ENCODE data around the gene LRRC37A3.
A peak's percentile ranks its signal among the peaks of the same experiment; 100 is the strongest.
"Not testable (repeated sequence)": the region's sequence is repeated elsewhere in the genome, so short reads cannot be mapped to it uniquely, and the experiment has no call there.

The LRRC37A3 gene

DNA sequence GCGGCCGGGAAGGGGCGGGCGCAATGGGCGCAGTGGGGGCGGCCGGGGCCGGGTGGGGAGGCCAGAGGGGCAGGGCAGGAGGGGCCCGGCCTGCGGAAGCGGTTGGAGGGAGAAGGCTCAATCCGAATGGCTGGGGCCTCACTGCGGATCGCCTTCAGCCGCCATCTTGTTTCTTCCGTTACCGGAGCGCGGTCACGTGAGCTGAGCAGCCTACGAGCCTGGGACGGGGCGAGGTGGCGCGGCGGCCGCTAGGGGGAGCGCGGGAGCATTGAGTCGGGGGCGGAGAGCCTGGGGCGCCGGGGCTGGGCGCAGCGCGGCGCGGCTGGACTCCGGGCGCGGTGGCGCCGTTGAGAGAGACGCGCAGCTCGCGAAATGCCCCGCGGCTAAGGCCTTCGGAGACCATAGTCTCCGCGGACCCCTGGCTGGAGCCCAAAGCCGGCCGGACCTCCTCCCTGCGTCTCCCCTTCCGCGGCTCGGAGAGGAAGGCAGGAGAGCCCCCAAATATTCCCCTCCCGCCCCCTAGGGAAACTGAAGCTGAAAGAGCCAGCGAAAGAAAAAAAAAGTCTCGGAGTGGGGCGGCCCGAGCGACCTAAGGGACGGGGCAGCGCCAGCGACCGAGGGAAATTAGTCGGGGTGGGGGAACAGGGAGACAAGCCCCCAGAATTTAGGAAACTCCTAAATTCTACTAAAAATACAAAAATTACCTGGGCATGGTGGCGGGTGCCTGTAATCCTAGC lies at the start of gene LRRC37A3:
TSS of gene LRRC37A3 (minus strand) at position 190 of the 737 bp plus-strand sequence. CDS start 22,221 bp downstream, outside the sequence.
- peak; percentile 97 for DNase-seq (ENCODE audit: low read depth)

DNA sequence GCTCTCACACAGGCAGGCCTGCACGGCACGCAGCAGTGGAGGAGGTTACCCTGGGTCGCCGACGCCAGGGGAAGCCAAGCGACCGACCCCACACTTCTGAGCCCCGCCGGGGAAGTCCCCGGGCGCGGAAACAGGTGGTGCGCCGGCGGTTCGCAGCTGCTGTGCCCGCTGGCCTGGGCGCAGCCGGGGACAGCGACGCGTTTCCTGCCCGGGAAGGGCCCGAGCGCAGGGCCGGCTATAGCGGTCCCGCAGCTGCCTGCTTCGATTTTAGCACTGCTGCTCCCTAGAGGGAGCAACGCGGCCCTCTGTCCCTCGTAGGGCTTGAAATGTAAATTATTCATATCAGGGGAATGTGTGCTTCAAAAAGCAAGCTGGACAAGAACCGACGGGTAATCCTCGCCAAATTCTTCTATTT lies 46.6 kb upstream of the LRRC37A3 start:
- peak; percentile 76 for DNase-seq (ENCODE audit: low read depth)

DNA sequence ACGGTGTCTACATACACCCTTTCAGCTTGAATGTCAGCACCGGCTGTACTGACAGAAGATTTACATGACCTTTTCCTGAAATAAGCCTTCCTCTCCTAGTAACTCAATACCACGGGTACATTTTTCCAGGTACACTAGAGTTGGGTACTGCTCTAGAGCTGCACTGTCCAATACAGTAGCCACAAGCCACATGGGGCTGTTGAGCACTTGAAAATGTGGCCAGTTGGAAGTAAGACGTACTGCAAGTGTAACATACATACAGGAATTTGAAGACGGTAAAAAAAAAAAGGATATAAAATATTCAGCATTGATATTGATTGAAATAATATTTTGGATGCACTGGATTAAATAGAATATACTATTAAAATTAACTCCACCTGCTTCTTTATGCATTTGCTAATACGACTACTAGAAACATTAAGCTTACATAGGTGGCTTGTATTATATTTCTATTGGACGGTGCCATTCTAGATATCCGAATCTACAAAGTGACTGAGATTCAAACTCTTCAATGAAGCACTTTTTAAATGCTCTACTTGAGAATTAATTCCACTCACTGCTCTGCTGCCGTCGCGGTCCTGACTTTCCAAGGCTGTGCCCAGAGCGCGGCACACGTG lies 46.1 kb upstream of the LRRC37A3 start:
- DNase-seq (ENCODE audit: low read depth): not testable (repeated sequence)

DNA sequence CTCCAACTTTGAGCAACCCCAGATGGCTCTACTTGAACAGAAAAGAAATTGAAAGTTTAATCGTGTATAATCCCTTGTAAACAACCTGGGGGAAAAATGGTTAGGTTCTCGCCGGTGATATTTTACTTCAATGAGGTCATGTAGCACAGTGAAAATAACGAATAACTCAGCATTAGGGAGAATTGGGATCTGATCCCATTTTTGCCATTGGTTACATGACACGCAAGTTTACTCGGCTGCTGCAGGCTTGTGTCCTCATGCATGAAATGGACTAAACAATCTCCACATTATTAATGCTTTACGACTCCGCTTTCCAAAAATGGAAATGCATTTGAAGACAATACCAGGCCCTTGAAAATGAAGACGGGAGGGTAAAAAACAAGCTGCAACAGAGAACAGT lies 45.5 kb upstream of the LRRC37A3 start:
- no peak for DNase-seq (ENCODE audit: low read depth)

DNA sequence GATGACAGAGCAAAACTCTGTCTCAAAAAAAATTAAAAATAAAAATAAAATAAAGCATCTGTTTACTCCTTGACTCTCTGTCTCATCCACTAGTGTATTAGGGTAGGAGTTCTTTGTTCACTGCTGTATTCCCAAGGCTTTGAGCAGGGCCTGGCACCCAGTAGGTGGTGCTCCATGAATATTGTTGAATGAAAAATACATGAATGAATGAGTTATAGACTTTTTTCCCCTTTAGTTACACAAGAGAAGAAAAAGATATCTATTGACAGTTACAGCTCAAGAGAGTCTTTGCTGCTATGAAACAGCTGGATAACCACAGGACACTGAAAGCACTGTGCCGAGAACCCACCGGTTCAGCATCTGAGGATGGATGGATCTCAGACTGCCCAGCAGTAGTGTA lies 44.5 kb upstream of the LRRC37A3 start:
- not testable (repeated sequence) for DNase-seq (ENCODE audit: low read depth)

DNA sequence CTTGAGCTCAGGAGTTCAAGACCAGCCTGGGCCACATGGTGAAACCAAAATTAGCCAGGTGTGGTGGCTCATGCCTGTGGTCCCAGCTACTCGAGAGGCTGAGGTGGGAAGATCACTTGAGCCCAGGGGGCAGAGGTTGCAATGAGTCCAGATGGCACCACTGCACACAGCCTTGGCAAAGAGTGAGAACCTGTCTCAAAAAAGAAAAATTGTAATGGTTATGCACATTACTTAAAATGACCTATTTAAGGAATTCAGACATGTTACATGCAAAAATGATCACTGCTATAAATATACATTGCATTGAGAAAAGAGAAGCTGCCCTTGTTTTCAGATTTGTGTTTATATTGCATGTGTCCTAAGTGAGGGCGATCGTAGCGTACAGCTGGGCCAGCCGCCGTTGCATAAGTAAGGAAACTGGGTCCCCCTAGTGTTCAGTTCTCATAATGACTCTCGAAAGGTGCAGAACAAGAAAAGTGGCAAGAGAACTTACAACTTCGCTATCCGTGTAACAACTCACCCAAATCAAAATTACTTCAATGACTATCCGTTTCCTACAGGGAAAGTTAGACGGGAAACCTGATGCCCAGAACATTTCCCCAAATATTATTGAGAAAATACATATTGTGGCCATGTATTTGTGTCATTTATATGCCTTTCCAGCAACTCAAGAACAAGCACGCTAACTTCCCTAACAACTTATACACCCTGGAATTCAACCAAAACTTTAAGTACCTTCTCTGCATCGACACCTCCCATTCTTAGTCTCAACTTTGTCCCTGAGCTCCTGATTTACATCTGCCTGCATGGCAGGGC lies 42.5 kb upstream of the LRRC37A3 start:
- not testable (repeated sequence) for DNase-seq (ENCODE audit: low read depth)

DNA sequence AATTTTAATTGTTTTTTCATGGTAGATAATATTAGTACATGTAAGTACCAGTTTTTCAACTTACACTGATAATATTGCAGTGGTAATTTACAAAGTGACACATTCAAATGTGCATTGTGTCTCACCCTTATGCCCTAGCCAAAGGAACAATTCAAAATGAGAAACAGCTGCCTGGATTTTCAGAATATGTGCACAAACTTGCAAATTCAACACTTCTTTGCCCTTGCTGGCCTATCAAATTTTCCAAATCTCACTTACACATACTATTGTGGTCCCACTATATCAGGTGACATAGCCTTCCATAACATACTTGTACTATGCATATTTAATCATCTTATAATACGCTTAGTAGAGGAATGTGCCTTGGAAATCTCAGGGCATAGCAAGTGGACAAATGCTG lies 32.6 kb upstream of the LRRC37A3 start:
- DNase-seq (ENCODE audit: low read depth): no peak

DNA sequence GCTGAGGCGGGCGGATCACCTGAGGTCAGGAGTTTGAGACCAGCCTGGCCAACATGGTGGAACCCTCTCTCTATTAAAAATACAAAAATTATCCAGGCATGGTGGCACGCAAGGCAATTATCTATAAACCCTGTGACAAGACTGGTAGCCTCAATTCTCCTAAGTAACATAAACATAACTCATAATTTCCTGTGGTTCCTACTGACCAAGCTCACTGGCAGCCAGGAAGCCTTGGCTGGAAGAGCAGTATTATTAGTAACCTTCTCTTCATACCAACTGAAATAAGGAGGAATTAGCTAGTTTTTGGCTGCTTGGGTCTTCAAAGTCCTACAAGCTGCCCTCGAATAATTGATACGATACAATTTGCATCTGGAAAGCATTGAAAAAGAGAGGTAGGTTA lies 31.6 kb upstream of the LRRC37A3 start:
- no peak for DNase-seq (ENCODE audit: low read depth)

DNA sequence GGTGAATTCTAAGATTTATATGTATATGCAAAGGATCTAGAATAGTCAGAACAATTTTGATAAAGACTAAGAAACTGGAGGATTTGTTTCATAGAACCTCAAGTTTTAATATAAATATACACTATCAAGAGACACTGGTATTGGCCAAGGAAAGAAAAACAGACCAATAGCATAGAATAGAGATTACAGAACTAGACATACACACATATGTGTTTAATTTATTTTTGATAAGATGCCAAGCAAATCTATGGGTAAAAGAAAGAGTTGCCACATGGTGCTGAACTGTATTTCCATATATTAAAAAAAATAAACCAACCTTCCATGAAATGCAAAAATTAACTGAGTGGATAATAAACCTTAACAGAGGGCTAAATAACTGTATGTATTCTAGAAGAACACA lies 27.9 kb upstream of the LRRC37A3 start:
- DNase-seq (ENCODE audit: low read depth): no peak

DNA sequence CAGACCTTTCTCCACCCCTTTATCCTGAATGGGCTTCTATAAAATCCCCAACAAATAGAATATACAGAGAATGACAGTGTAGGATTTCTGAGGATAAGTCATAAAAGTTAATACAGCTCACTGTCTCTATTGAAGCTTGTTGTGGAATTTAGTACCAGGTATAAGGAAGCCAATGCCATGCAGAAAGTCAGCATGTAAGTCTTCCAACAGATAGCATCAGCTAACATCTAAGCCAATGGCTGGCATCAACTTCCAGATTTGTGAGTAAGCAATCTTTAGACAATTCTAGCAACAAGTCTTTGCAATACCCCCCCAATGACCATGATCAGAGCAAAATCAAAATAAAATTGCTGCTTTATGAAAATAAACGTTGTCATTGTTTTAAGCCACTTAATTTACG lies 22.5 kb upstream of the LRRC37A3 start:
- no peak for DNase-seq (ENCODE audit: low read depth)

DNA sequence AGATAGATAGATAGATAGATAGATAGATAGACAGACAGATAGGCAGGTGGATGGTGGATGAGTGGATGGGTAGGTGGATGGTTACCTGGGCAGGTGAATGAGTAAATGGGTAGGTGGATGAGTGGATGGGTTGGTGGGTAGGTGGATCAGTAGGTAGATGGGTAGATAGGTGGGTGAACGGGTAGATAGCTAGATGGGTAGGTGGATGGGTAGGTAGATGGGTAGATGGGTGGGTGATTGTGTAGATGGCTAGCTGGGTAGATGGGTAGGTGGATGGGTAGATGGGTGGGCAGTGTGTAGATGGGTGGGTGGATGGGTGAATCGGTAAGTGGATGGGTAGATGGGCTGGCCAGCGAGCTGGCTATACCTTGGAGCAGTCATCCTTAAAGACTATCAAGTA lies 21.8 kb upstream of the LRRC37A3 start:
- DNase-seq (ENCODE audit: low read depth): no peak

DNA sequence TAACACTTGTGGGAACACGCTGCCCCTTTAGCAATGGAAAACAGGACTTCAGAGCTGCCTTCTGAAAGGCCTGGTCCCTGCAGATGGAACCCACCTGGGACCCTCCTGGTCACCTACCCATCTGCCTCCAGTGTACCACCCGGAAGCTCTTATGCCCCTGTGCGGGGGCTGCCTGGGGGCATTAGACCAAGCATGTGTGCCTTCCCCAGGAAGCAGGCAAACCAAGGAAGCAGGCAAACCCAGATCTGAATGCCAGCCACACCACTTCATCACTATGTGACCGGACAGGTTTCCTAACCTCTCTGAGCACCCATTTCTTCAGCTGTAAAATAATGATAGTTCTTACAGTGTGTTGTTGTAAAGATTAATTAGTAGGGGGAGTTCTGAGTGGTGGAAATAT lies 20.8 kb upstream of the LRRC37A3 start:
- DNase-seq (ENCODE audit: low read depth): no peak

DNA sequence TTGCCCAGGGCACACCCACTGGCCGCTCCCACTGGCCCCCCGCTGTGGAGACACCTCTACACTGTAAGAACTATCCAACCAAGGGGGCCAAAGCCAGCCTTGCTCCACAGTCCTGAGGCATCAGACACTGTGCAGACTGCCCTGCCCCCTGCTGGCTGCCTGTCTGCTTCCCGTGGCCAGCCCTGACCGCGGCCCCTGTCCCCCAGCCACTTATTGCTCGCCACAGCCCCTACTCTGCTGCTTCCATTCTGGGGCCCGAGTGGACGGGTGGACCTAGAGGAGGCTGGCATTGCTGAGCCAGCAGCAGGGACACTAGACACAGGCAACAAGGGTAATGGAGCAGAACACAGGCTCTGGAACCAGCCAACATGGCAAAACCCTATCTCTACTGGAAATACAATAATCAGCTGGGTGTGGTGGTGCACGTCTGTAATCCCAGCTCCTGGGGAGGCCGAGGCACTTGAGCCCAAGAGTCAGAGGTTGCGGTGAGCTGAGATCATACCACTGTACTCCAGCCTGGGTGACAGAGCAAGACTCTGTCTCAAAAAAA lies 19.7 kb upstream of the LRRC37A3 start:
- DNase-seq (ENCODE audit: low read depth): peak; percentile 32

DNA sequence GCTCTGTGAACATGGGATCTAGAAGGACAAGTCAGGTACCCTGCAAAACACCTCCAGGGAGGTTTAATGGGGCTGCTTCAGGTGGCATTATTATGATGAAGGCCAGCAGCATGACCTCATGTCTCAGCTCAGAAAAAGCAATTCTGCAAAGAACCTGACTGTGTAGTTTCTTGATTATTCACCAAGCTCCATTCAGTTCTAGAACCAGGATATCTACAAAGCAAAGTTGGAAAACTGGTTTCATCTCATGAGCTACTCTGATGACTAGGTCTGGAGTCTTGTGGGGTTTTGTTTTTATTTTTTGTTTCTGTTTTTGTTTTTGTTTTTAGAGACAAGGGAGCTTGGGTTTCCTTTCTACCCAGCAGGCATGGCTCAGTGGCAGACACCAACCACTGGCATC lies 19.0 kb upstream of the LRRC37A3 start:
- DNase-seq (ENCODE audit: low read depth): no peak

DNA sequence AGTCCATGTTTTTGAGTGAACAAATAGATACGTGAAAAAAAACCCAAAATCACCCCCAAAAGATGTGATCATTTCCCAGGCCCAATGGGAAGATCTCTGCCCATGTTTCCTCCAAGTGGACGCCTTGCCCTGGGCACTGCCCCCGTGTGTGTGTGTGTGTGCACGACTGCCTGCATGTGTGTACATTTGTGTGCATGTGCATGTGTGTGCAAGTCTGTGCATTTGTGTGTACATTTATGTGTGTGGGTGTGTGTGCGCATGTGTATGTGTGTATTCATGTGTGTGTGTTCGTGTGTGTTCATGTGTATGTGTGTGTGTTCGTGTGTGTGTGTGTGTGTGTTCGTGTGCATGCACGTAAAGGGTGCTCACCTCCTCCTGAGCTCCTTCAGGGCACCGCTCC lies 16.8 kb upstream of the LRRC37A3 start:
- DNase-seq (ENCODE audit: low read depth): no peak

DNA sequence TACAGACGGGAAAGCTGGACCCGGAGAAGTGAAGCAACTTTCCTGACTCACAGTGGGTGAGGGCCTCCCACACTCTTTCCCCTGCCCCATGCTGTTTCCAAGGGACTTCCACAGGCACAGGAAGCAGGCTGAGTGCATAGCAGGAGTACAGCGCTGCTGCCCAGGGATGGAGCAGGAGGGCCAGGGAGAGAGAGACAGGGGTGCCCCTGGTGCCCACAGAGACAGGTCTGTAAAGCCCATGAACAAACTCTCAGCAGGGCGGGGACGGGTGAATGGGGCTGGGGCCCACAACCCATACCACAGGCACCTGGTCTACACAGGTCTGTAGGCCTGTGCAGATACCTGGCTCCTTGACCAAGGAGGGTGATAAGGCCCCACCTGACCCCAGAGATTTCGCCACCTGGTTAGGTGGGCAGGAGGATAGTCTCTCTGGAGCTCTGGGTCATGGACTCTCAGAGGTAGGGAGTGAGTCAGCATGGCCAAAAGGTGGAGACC lies 15.1 kb upstream of the LRRC37A3 start:
- DNase-seq (ENCODE audit: low read depth): not testable (repeated sequence)

DNA sequence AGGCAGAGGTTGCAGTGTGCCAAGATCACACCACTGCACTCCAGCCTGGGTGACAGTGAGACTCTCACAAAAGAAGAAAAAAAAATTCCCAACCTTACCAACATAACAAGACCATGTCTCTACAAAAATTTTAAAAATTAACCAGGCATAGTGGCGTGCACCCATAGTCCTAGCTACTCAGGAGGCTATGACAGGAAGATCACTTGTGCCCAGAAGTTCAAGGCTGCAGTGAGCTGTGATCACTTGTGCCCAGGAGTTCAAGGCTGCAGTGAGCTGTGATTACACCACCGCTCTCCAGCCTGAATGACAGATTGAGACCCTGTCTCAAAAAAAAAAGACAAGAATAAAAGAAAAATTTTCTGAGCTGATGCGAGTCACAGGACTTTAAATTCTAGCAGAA lies 13.6 kb upstream of the LRRC37A3 start:
- not testable (repeated sequence) for DNase-seq (ENCODE audit: low read depth)

DNA sequence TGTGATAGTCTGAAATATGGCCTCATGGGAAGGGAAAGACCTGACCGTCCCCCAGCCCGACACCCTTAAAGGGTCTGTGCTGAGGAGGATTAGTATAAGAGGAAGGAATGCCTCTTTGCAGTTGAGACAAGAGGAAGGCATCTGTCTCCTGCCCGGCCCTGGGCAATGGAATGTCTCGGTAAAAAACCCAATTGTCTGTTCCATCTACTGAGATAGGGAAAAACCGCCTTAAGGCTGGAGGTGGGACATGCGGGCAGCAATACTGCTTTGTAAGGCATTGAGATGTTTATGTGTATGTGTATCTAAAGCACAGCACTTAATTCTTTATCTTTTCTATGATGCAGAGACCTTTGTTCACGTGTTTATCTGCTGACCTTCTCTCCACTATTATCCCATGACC lies 11.1 kb upstream of the LRRC37A3 start:
- not testable (repeated sequence) for DNase-seq (ENCODE audit: low read depth)

DNA sequence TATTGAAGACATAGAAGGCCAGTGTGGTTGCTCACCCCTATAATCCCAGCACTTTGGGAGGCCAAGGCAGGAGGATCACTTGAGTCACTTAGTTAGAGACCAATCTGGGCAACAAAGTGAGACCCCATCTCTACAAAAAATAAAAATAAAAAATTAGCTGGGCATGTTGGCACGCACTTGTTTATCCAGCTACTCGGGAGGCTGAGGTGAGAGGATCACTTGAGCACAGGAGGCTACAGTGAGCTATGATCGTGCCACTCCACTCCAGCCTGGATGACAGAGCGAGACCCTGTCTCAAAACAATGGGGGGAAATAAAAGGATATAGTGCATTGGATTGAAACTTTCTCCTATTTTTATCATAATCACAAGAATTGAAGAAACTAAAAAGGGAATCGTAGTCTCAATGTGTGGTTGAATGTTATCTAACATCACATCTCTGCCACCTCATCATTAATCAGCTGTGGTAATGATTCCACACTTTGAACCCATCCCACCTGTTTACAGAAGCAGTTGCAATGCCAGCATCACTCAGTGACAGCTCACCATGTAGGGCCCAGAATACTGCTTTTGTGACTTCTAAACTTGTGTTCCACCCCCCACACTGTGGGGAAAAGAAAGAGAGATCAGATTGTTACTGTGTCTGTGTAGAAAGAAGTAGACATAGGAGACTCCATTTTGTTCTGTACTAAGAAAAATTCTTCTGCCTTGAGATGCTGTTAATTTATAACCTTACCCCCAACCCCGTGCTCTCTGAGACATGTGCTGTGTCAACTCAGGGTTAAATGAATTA lies 10.3 kb upstream of the LRRC37A3 start:
- DNase-seq (ENCODE audit: low read depth): not testable (repeated sequence)

DNA sequence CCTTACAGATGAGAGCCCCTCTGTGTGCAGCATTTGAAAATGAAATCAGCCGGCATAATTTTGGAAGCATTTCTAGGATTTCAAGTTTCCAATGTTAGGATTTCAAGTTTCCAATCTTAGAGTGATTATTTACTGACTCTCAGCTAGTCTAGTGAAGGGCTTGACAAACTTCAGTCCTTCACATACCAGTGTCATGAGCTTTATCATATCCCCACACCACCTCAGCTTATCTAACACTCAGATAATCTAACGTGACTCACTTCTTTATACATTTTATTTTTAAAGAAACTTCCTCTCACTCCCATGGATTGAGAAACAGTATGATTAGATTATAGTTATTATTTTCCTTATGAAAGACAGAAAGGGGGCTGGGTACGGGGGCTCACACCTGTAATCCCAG lies 9.4 kb upstream of the LRRC37A3 start:
- not testable (repeated sequence) for DNase-seq (ENCODE audit: low read depth)

DNA sequence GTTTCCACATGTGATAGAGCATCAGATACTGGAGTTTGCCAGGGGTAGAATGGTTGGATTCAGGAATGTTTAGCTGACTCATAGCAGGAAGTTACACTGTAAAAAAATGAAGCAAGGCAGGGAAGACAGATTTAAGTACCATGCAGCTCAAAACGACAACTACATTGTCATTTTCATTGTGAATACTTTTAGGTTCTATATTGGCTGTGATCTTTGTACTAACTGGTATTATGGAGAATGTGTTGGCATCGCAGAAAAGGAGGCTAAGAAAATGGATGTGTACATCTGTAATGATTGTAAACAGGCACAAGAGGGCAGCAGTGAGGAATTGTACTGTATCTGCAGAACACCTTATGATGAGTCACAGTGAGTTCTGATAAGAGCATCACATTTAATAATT lies 8.2 kb upstream of the LRRC37A3 start:
- DNase-seq (ENCODE audit: low read depth): not testable (repeated sequence)

DNA sequence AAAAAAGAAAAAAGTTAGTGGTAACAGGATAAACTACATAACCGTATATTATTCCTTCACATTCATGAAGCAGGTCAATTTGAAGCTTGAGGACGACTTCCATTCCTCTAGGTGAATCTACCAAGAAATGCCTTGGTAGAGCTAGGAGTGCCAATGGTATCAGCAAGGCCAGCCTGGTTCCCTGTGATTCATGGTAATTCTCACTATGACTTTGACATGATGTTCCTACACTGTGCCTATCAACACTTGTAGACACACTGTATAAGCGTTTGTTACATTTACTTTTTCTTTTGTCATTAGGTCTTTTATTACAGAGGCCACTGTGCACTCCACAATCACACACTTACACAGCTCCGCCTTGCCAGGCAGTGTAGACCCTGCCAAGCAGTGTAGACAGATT lies 7.2 kb upstream of the LRRC37A3 start:
- not testable (repeated sequence) for DNase-seq (ENCODE audit: low read depth)

Data from activated T-helper 9 cell treated with anti-CD3 and anti-CD28 coated beads, Interleukin-2, amount 50 U/mL, for 16 hours (primary cell).